Measurements from ENCODE around the gene DEPP1.

The DEPP1 gene

DNA sequence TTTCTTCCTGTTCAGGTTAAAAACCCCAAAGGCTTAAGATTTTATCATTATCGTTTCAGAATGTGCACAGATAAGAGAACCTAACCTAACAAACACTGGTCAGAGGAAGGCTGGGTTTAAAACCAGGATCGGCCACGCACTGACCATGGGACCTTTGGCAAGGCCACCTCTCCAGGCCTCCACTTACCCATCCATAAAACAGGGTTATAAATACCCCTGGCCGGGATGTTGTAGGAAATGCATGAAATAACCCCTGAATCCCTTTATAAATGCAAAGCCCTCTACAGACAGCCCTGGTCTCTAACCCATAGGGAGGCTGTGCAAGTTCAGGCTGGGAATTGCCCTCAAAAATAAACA is 418 bp downstream of the DEPP1 start:
- no peak for DNase-seq

DNA sequence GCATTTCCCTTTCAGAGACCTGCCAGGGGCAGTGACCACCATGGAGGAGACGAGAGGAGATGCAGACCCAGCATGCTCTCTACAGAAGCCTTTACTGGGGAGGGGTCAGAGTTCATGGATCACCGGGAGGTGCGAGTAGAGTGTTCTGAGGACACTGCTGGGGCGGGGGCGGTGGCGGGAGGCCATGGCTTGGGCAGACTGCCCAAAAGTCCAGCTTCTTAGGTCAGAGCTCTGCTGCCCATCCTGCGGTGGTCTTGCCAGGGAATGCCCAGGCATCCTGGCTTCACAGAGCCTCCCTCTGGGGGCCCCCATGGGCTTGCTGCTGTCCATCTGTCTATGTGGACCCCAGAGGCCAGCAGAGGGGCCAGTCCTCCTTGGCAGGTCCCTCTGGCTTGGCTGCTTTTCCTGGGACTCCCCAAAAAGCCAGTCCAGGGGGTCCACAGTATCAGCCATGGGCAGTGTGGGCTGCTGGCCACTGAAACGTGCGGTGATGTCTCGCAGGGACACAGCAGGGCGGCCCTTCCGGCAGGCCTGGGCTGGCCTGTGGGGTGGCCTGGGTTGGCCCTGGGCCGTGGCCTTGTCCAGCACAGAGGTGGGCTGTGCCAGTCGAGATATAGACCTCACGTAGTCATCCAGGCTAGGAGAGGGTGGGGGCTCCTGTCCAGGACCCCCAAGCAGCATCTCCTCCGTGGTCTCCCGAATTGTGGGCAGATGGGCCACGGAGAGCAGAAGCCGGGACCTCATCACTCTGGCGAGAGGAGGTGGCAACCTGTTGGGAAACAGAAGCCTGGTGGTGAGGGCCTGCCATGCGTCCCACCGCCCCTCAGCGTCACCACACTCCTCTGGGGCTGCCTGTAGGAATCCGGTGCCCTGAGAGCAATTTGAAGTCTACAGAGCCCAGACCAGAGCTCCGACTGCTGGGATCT is 1.1 kb downstream of the DEPP1 start:
- no peak for DNase-seq

- no peak for DNase-seq
These were observed 2.0 kb downstream of the DEPP1 start for GRCh38 chr10:44976352-44977198.

DNA sequence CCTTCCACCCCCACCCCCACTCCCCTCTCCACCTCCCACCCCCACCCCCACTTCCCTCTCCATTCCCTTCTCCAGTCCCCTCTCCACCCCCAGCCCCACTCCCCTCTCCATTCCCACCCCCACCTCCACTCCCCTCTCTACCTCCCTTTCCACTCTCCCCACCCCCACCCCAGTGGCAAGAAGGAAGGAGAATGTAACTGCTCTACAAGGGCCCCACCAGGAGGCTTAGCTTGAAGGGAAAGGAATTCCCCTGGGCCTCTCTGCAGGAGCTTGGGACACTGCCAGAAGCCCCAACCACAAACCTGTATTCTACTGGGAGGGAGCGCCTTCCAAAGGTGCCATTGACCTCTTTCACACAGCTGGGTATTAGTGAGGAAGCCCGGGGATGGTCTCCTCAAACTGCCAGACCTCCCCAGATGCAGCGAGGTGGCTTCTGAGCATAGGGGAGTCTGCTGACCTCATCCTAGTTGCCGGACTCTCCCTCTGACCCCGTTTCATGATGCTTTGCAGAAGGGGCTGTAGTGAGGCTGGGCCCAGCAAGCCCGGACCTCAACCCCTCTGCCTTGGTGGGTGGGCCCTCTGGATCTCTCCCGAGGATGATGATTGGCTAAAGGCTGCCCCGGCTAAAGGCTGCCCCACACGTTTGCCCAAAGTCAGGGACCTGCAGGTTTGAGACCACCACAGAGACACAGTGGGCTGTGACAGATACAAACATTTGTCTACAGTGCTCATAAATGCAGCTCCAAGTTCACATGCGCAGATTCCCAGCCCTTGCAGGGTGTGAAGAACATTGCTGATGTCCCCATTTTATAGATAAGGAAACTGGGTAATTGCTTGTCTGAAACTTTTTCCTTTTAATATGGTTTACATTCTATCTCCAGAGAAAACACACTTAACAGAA is 2.9 kb downstream of the DEPP1 start:
- no peak for DNase-seq

- DNase-seq: no peak
These were observed 3.8 kb downstream of the DEPP1 start for GRCh38 chr10:44974628-44975430.

GRCh38 chr10:44974082-44974627 is 4.5 kb downstream of the DEPP1 start:
- DNase-seq: no peak

GRCh38 chr10:44973323-44974081 is 5.1 kb downstream of the DEPP1 start:
- no peak for DNase-seq

- DNase-seq: no peak
These were observed 5.7 kb downstream of the DEPP1 start for GRCh38 chr10:44972874-44973306.

GRCh38 chr10:44971935-44972757 is 6.5 kb downstream of the DEPP1 start:
- DNase-seq: no peak

DNA sequence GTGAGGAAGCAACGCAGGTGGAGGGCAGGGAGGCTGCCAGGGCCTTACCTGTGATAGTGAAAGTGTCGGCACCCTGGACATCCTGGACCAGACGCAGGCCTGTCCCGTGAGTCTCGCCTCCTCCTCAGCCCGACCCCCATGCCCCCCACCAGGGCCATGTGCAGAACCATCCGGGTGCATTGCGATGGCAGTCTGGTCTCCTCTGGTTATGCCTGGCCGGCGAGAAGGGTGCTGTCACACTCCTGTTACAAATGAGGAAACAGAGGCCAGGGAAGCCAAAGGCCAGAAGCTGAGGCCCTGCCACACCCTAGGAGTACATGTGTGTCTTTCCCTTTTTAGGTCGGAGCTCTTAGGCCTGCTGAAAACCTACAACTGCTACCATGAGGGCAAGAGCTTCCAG is 7.2 kb downstream of the DEPP1 start:
- no peak for DNase-seq

- no peak for DNase-seq
These were observed 7.7 kb downstream of the DEPP1 start for GRCh38 chr10:44970812-44971395.

DNA sequence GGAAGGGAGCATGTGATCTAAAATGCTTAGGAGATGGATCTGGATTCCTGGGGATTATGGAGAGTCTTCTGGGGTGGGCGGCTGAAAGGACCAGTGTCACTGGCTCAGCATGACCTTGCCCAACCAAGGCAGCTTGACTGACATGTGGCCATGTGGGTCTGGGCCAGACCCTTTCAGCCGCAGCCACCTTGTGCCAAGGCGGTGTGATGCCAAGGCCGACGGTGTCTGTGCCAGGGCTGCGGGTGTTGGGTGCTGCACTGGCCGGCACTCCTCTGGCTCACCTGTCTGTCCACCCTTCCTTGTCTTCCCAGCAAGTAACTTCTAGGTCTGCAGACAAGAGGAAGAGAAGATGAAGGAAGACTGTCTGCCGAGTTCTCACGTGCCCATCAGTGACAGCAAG is 8.8 kb downstream of the DEPP1 start:
- DNase-seq: no peak

DNA sequence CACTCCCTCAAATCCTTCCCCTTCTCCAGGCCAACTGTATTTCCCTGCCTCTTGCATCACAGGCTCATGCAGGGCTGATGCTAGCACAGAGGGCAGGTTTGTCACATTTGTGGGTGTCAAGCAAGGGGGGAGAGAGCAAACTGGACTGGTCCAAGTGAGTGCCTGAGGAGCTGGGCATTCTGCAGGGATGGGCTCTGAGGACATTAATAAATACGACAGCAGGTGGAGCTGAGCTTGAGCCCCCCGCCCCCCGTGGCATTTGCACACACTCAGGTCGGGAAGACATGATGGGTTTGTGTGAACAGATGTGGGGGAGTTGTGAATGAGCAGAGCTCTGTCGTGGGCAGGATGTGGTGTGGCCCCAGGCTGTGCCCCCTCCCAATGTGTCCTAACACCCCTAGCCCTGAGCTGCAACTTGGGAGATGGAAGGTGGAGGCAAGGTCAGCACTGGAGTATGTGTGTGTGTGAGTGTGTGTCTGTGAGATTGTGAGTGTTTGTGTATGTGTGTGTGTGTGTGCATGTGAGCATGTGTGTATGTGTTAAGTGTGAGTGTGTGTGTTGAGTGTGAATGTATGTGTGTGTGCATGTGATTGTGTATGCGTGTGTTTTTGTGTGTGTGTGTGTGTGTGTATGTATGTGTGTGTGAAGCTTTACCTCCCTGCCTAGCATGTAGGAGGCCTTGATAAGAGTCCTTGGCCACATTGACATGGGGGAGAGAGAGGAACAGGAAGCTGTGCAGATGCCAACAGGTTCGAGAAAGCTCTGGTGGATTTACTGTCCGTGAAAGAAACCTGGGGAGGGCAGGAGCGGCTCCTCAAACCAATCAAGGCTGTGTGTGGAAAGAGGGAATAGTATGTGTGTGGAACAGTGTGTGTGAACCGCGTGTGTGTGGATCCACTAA is 9.9 kb downstream of the DEPP1 start:
- no peak for DNase-seq

DNA sequence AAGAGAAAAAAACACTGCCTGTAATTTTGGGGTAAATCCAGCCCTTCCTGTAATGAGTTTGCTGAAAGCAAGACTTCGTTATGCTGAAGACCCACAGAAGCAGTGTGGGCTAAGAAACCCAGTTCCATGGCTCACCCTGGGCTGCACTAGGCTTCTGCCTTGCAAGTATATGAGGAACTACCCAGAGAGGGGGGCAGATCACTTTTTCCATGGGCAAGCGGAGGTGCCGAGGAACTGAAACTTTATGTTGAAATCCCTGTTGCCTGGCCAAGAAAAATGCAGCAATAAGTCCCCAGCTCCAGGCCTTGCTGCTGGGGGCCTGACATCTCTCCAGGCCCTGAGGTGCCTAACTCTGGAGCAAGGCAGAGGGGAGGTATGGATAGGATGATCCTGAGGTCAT is 10.5 kb downstream of the DEPP1 start:
- DNase-seq: no peak

DNA sequence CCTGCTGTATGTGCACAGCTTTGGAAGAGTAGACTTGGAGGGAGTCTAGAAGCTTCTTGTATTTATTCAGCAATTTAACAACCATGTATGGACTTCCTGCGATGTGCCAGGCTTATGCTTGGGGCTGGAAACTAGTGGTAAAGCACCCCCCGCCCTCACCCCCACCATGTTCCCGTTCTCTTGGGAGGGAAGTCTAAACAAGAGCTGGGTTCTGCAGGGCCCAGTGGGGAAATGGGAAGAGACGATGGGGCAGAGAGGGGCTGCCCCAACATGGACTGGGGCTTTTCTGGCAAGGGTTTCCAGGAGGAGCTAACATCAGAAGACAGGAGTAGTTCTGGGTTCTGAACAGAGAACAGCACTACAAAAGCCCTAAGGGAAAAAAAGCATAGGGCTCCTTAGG is 11.0 kb downstream of the DEPP1 start:
- DNase-seq: no peak

DNA sequence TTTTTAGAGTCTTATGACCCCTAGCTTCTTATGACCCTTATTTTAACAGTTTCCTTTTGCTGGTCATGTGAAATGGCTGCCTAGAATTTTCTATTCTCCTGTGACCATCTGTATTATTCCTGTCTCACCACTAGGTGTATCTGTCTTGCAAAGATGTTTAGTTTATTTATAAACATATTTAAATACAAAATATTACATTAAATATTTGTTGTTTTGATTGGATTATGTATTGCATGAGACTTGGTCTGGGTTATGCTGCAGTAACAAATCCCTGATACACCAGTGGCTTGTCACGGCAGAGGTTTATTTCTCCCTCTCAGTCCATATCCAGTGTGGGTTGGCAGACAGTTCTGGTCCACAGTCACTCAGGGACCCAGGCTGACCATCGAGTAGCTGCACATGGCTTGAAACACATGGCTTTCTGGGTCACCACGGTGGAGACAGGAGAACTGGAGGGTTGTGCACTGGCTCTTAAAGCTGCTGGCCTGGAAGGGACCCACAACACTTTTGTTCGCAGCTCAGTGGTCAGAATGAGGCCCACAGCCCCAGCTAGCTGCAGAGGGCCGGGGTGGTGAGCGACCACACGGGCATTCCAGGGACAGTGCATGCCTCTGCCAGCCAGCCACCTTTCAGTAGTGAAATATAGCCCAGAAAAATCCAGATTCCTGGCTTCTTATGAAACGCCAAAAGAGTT is 11.6 kb downstream of the DEPP1 start:
- DNase-seq: no peak

DNA sequence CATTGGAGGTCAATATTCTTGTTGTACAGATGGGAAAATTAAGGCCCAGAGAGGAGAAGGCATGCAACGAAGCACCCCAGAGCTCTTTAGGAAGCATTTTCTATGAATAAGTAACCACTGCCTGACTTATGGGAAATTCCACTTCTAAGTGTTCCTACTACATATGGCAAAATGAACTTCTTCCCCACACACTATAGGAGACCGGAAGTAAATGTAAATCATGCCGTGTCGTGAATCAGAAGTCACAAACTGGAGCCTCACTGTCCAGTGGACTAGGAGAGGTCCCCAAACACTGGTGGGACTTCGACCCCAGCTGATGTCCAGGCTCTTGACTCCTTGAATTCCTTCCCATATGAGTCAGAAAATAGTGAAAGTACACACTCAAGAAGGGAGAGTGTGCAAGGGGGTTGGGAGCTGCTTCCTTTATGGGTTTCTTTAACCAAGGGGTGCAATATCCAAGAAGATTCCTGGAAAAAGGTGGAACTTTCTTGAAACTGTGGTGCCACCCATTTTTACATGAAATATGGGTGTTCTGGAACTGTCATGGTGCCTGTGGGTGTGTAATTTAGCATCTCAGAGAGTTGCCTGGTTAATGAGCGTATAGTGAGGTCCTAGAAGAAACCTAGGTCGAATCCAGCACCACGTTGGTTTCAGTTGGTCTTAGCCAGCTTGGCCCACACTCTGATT is 12.3 kb downstream of the DEPP1 start:
- DNase-seq: no peak
